NCI-H510A (cell line): ENCODE measurements around the gene ZP1.
"Not testable (repeated sequence)": the region's sequence is repeated elsewhere in the genome, so short reads cannot be mapped to it uniquely, and the experiment has no call there.

ENCODE experiments used
- DNase-seq: peaks from one replicate; lab custom pipeline; 2025; lab: John Stamatoyannopoulos, UW

The ZP1 gene

DNA sequence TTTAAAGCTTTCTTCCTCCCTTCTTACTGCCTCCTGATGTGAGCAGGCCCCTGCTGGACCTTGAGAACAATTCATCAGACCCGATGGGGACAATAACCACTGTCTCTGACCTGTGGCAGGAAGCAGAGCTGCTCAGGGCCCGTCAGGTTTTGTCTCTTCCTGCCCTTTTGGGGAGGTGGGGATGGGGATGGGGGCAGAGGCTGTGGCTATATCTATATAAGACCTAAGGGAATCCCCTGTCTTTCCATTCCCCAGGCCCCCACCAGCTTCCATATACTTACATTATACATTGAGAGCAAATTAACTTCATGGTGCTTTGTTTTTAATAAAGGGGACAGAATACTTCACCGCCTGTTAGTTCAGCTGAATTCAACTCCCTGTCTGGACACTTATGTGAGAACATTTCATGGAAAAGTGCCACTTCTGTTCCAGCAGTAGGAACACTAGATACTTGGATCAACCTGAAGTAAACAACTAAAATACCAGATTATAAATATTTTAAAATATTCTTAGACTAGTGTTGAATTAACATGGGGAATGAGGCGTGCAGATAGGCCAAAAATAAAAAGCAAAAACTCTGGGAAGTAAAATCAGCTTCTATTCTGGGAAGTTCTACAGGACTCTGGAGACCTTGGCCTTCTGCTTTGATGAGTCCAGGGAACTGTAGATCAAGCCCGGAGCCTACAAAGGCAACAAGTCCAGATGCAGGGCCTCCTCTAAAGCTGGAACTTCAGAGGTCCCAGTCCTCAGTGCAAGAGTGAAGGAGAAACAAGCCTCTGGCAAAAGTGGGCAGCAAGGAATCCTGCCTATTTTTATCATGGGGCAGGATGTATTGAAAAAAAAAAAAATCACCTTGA lies 11.1 kb downstream of the ZP1 start:
- no peak for DNase-seq

DNA sequence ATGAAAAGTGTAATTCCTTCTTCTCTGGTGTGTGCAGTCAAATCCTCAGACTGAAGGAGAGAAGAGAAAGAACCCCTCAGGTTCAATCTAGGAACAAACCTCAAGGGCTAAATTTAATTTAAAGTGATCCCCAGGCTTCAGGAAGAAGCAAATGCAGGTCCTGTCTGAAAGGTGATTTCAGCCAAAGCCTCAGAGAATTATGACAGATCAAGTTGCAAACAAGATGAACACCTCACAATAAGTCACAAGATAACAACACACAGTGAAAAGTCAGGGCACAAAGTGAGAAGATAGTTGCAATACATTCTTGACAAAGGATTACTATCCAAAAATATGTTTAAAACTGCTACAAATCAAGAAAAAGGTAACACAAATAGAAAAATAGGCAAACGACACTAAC lies 11.8 kb downstream of the ZP1 start:
- DNase-seq: no peak

DNA sequence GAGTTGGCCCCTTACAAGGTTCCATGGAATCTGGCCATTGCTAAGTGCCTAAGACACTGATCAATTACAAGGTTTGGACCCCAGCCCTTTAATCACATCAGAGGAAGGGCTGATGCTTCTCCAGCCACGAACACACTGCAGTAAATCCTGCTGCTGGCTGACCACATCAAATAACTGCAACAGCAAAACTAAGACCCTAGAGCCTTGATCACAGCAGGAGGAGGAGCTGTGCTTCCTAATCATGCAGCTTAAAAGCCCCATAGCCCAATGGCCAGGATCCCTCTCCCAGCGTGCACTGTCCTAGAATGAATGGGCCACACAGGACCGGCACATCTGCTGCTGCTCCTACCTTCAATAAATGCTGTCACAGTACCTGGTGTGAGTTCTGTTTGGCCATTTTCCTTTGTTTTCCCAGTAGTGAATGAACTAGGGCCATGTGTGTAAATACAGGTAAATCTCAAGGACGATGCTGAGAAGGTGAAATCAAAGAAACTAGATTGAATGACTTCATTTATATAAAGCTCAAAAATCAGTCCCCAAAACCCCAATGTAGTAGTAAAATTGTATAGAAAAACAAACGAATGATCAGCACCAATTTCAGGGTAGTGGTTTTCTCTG lies 12.7 kb downstream of the ZP1 start:
- no peak for DNase-seq

DNA sequence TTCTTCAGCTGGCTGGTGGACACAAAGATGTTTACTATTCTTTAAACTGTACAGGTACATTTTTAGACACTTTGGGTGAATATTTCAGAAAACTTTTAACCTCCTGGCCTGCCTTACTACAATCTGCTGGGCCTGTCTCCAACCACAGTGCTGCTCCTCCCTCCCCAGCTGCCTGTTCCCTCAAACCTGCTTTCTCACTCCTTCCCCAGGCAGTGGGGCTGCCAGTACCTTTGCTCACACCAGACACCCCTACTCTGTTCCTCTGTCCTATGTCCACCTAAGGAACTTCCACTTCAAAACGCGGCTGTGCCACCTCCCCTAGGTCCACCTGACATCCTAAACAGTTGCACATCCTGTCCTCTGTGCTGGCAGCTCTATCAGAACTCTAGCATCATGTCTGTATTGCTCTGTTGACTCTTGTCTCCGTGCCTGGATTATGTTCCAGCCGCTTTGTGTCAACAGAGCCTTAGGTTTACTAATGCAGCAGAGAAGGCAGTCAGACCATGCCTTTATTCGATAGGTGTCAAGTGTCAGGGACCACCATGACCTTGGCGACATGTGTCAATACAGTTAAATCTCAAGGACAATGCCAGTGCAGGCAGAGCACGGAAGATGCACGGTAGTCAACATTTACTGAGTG lies 13.4 kb downstream of the ZP1 start:
- peak; percentile 84 for DNase-seq

DNA sequence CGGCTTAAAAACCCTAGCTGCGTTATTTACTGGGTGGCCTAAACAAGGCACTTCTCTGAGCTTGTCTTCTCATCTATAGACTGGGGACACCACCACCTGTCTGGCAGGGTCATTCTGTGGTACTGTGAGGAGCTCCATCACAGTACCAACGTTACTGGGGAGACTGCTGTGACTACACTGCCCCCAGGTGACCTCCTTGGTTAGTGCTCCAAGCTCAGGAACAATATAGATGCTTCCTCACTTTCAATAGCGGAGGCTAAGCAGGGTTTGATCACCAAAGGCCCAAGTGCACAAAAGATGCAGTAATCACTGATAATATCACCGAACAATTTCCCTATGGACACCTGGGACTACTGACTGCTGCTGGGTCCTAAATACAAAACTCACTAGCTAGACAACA lies 20.2 kb downstream of the ZP1 start:
- no peak for DNase-seq

DNA sequence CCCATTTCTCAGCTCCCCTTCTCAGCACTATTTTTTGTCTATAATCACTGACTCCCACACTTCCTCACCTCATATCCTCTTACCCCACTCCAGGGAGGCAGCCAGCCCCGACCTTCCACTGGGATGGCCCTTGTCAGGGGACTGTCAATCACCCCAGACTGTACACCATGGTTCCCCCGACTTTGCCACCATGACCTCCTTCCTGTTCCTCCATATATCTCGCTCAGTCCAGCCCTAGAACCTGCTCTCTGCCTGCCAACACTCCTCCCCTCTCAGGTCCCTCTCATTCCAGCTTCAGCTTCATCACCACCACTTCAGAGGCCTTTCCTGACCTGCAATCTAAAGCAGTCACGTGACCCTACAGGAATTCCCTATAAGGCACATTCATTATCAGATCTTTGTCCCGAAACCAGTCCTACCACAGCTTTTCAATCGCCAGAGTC lies 22.5 kb downstream of the ZP1 start:
- DNase-seq: no peak

DNA sequence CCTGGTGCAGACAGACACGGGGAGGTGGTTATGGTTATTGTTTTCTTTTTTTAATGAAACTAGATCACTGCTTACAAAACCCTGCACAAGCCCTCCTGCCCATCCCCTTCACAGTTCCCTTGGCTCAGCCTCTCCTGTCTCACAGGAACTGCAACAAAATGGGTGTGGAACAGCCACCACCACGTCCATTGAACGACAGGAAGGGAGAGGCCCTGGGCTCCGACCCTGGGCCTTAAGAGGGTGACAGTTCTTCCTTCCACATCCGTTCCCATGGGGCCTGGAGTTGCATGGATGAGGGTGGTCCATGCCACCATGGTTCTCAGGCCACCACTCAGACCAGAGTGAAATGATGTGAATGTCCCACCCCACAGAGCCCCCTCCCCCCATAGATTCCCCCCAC lies 23.4 kb downstream of the ZP1 start:
- DNase-seq: no peak

DNA sequence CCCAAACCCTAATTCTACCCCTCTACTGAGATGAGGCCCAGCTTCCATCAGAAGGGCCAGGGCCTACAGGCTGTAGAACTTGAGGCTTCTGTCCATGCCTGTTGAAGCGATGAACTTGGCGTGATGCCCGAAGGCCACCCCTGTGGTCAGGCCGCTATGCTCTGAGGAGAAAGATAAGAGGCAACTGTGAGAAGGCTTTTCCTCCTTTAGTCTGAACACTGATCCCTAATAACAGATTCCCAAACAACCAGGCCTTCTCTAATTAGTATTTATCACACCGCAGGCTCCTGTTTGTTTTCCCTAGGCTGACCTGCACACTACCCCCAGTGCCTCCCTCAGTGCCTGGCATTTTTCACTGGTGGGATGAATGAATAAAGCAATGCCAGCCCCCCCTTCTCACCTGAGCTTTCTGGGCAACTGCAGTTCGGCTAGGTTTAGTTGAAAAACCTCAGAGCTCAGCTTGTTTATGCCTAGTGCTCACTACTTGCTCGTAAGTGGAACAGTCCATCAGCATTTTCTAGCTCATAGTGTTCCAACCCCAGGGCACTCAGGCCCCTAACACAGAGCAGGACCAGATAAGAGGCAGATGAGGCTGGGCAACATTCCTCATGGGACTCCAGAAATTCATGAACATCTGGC lies 23.9 kb downstream of the ZP1 start:
- no peak for DNase-seq

DNA sequence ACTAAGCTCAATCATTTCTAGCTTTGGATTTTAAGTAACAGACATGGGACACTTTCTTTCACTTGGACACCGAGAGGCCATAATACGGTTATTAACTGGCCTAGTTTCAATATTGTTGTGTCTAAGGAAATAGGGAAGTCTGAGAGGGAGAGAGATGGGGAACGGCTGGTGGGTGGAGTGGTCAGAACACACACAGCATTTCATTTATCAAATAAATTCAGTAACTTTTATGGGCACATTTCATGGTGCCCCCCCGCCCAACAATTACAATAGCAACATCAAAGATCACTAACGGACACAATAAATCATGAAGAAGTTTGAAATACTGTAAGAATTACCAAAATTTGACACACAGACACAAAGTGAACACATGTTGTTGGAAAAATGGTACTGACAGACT lies 28.3 kb downstream of the ZP1 start:
- DNase-seq: no peak

DNA sequence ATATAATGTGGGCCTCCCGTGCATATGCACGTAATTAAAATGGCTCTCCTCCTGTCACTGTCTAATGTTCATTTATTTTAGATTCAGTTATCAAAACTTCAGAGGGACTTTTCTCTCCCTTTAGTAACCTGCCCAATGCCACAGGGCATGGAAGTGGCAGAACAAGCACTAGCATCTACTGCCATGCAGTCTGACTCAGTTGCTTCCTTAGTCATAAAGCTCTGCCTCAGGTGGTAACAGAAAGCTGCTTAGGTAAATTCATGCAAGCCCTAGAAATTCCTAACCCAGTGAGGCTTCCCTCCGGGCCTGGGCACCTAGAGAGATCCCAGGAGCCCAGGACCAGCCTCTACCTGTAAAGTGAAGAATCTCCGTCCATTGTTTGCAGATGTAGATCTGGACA lies 30.2 kb downstream of the ZP1 start:
- DNase-seq: no peak

DNA sequence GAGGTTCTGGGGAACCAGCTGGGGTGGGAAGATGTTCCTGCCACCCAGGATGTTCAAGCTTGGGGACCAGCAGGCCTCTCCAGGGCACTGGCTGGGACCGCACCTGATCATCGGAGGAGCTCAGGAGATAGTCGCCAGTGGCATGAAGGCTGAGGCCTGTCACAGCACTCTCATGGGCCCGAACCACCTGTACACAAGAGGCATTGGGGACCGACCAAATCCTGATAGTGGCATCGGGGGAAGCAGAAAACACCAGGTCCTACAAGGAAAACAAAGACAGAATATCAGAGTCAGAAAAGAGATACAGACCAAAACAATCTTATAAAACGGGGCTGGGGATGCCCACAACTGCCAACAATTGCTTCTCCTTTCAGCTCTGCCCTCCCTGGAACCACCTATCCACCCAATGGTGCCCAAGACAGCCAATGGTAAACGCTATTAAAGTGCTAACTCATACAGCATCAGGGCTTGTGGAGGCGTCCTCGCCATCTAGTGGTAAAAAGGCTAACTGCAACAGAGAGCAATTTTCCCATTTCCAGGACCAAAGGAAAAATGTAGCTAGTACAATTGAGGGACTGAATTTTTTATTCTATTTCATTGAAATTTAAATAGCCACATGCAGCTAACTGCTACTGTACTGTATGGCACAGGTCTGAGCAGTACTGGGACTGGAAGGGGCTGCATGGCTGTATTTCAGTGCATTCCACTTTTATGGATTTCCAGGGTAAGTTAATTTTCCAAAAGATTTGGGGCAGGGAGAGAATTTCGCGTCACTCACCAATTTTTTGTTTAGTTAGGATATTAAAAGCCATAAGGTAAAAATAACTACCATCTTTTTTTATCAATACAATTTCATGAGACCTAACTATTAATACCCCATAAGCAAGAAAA lies 31.9 kb downstream of the ZP1 start:
- no peak for DNase-seq

DNA sequence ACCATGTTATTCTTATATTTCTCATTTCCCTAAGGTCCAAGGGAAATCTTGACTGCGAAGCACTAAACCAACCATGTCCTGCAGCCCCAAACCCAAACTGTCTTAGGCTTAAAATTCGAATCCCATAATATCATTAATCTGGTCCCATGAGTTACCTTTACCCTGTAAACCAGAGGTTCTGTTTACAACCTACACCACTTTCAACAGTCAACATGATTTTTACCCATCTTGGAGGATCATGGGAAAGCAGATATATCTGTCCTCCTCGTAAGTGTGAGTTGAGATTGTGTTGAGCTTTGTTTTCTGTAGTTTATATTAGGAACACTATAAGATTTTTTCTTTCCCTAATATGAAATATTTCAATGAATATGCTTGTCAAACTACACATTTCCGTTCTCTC lies 32.6 kb downstream of the ZP1 start:
- DNase-seq: no peak

DNA sequence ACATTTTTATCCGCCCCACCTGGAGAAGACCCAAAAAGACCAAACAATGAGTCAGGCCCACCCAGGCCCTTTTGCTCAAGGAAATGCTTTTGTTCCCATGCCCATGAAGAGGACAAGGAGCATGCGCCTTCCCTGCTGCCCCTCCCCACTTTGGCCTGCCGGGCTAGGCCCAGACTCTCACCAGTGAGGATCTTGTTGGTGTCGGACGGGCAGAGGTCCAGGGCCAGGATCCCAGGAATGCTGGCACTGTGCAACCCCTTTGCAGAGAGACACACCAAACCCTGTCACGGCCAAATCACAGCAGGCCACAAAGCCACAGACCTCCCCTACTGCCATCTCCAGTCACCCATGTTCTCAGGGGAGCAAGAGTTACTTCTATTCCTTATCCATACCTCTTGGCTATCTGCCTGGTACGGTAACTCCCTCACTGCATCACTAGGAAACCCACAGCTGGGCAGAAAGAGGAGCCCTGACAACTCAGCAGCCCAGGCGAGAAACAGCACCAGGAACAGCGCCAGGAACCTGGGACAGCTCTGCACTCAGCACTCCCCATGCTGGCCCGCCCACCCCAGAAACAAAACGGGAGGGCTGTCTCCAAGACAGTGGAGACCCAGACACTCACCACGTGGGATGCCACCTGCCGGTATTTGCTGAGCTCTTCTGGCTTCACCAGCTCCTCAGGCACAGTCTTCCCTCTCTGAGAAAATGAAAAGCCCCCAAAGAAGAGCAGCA lies 33.5 kb downstream of the ZP1 start:
- no peak for DNase-seq

DNA sequence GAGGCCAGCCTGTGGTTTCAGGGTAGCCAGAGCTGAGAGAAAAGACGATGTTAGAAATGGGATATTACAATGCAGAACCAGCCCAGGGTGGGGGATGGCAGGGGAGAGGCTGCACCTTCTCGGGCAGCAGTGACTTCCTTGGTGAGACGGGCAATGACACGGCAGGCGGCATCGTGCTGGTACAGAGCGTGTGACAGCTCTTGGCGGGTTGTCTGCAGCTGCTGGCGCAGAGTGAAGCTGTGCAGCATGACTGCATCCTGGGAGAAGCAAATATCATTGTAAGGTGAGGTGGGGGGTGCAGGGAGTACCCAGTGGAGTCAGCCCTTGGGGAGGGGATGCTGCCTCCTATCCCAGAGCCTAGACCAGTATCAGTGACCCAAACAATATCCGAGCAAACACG lies 35.3 kb downstream of the ZP1 start:
- no peak for DNase-seq

DNA sequence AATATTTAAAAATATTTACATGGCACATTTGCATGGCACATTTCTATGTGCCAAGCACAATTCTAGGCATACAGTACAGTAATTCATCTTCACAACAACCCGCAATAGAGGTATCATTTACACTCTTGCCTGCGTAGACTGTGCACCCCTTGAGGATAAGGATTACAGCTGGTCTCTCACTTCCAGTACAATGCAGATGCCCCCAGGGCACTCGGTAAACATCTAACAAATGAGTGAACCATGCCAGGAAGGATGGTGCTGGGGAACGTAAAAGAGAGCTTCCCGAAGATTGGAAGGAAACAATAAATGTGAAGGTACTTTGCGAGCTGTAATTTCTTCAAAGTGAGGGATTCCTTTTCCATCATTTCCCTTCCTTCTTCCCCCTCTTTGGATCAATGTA lies 37.7 kb downstream of the ZP1 start:
- DNase-seq: no peak

DNA sequence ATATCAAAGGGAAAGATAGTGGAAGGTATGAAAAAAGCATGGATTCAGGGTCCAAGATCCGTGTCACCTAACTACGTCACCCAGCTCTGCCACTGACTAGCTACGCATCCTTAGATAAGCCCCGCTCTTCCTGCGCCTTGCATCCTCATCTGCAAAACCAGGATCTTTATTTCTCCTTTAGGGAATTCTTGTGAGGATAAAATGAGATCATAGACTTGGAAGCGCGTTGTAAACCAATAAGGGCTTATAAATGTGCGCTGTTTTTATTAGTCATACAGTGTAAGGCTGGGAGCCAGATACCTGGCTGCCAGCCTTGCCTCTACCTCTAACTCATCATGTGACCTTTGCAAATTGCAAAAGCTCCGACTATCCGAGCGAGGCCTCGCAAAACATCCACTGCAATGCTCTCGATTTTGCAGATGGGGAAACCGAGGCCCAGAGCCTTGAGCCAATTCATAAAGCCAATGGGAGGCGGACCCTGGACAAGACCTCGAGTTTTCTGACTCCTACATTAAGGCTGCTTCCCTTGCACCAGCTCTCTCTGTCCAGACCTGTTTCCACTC lies 38.3 kb downstream of the ZP1 start:
- no peak for DNase-seq

DNA sequence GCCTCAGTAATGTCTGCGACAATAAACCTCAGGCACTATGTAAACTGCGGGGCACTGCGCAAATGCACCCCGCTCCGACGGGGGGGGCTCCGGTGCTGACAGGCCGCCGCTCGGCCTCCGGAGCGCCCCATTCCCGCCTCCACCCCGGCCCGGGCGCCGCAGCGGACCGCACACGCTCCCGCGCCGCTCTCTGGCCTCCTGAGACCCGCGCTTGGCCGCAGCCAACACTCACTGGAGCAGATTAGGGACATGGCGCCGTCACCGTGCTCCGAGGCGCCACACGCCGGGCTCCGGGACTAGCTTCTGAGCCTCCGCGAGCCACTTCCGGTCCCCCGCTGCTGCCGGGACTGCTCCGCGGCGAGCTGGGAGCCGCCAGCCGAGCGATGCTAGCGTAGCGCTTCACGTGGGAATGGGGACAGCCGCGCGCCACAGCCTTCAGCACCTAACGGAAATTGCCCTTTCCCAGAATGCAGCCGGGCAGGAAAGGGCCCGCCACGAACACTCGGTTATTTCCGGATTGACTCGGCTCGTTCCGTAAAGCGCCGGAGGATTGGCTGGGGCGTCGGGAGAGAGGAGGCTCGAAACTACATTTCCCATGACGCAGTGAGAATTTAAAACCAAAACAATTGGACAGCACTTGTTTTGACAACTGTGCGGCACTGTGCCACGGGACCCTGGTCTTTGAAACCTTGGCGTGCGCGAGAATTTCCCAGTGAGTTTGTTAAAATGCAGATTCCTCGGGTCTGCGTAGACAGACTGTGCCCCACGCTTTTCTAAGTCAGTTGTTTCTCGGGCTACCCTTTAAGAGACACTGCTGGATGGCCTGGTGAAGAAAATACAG lies 39.0 kb downstream of the ZP1 start, which contains the start of gene PRPF19:
Gene PRPF19 (minus strand): TSS at position 454 of the 841 bp plus-strand sequence. CDS start 203 bp downstream, at position 251.
- DNase-seq: peak; percentile 86

DNA sequence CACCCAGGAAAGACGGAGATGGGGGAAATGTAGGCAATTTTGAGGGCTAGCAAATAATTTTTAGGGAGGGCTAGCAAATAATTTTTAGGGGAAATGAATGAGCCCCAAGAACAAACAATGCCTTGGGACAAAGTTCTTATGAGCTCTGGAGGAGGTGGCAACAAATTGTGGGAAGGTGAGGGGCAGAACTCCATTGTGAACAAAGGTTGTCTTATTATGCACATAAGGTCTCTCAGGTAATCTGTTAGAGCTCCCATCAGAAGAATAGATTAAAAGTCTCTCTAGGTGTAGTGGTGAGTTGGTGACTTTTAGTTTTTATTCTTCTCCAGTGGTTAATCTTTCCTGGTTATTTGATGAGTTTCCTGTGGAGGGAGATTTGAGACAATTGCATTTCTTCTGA lies 41.5 kb downstream of the ZP1 start:
- DNase-seq: no peak

DNA sequence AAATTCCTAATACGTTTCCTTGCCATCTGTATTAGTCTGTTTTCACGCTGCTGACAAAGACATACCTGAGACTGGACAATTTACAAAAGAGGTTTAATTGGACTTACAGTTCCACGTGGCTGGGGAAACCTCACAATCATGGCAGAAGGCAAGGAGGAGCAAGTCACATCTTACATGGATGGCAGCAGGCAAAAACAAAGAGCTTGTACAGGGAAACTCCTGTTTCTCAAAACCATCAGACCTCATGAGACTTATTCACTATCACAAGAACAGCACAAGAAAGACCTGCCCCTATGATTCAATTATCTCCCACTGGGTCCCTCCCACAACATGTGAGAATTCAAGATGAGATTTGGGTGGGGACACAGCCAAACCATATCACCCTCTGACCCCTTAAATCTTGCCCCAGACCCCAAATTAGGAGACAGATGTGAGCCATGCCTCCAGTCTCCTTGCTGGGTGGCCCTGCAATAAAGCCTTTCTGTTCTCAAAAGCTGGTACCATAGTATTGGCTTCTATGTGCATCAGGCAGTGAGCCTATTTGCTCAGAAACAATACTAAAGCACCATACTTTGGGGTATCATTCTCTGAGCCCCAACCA lies 42.4 kb downstream of the ZP1 start:
- not testable (repeated sequence) for DNase-seq
